CD14-positive monocyte (primary cell): Measurements from ENCODE around the gene SH2D1A. TPM values are rescaled to one million over a fixed set of nuclear protein-coding genes. Genes with fewer than 3 reads are reported as not detected.

Source experiments
- DNase-seq, 3 donors: peaks; one replicate each; pipeline ENCODE4 v3.0.0-alpha.2; 2011 to 2022
- H2AFZ ChIP-seq: 2 replicates; pipeline ENCODE4 v1.6.0; 2012; ENCODE audit warnings: mild to moderate bottlenecking, low read depth, low read length, inconsistent platforms; ENCODE audit not compliant: insufficient read depth, poor library complexity, severe bottlenecking
- H3K27ac ChIP-seq, 2 donors: 1 replicate in 1 of 2; 2 replicates in 1 of 2; pipeline ENCODE4 v1.5.1; 2012 to 2013; ENCODE audit warnings: low read length in 2 of 2, control low read depth in 1 of 2, inconsistent platforms in 1 of 2, low read depth in 1 of 2, mild to moderate bottlenecking in 1 of 2
- H3K27me3 ChIP-seq, 2 donors: one replicate each; pipeline versions ENCODE4 v1.6.0 to v1.6.1; 2011 to 2013; ENCODE audit warnings: low read length in 2 of 2; ENCODE audit not compliant: control insufficient read depth in 2 of 2, insufficient read depth in 2 of 2
- H3K36me3 ChIP-seq, 2 donors: replicated peaks in 1 of 2; 1 replicate in 1 of 2; 2 replicates in 1 of 2; pipeline versions ENCODE4 v1.5.1 to v1.6.1; 2012 to 2013; ENCODE audit warnings: low read length in 2 of 2, control low read depth in 1 of 2, inconsistent platforms in 1 of 2, mild to moderate bottlenecking in 1 of 2; ENCODE audit not compliant: insufficient read depth in 2 of 2, control insufficient read depth in 1 of 2
- H3K4me1 ChIP-seq, 2 donors: 1 replicate in 1 of 2; 2 replicates in 1 of 2; pipeline versions ENCODE4 v1.5.1 to v1.6.1; 2012 to 2013; ENCODE audit warnings: low read length in 2 of 2, control low read depth in 1 of 2, inconsistent platforms in 1 of 2, mild to moderate bottlenecking in 1 of 2, moderate library complexity in 1 of 2; ENCODE audit not compliant: insufficient read depth in 2 of 2, control insufficient read depth in 1 of 2
- H3K4me2 ChIP-seq: replicated peaks from 2 replicates; pipeline ENCODE3; 2012; ENCODE audit warnings: low read length, moderate library complexity, mild to moderate bottlenecking; ENCODE audit not compliant: poor library complexity, severe bottlenecking; ENCODE audit errors: extremely low read depth
- H3K4me3 ChIP-seq, 3 experiments: fragments of 200-600 bp in 1 of 3; sonication (generic) in 1 of 3; replicated peaks in 1 of 3; 1 replicate in 2 of 3; 2 replicates in 1 of 3; pipeline ENCODE4 v1.5.1; 2011 to 2013; ENCODE audit warnings: low read length in 3 of 3, mild to moderate bottlenecking in 3 of 3, control low read depth in 2 of 3, low read depth in 2 of 3, inconsistent platforms in 1 of 3, moderate library complexity in 1 of 3
- H3K79me2 ChIP-seq: 2 replicates; pipeline ENCODE4 v1.6.0; 2012; ENCODE audit warnings: mild to moderate bottlenecking, control low read depth, inconsistent platforms, low read length, moderate library complexity; ENCODE audit not compliant: insufficient read depth
- H3K9ac ChIP-seq: 2 replicates; pipeline ENCODE4 v1.6.0; 2017; ENCODE audit warnings: low read length, mild to moderate bottlenecking; ENCODE audit not compliant: insufficient read depth, poor library complexity, severe bottlenecking
- H3K9me3 ChIP-seq, 2 donors: replicated peaks in 1 of 2; 1 replicate in 1 of 2; 2 replicates in 1 of 2; pipeline versions ENCODE4 v1.5.1 to v1.6.1; 2012 to 2013; ENCODE audit warnings: low read length in 2 of 2, control low read depth in 1 of 2; ENCODE audit not compliant: control insufficient read depth in 1 of 2, insufficient read depth in 1 of 2
- H4K20me1 ChIP-seq: 2 replicates; pipeline ENCODE4 v1.6.0; 2012; ENCODE audit warnings: mild to moderate bottlenecking, low read length, control low read depth, moderate library complexity; ENCODE audit not compliant: insufficient read depth
- H3K27ac Mint-ChIP-seq, 7 donors: one replicate each; pipeline ENCODE4 v1.8.0; 2020; ENCODE audit warnings: mild to moderate bottlenecking in 7 of 7, mixed read lengths in 7 of 7, moderate library complexity in 6 of 7, inconsistent platforms in 2 of 7
- H3K27me3 Mint-ChIP-seq, 3 donors: one replicate each; pipeline ENCODE4 v1.8.0; 2021 to 2022; ENCODE audit warnings: low read depth in 3 of 3, mild to moderate bottlenecking in 3 of 3, mixed read lengths in 3 of 3, moderate library complexity in 3 of 3, inconsistent platforms in 1 of 3
- H3K36me3 Mint-ChIP-seq, 2 donors: one replicate each; pipeline ENCODE4 v1.8.0; 2020; ENCODE audit warnings: mixed read lengths in 2 of 2, inconsistent platforms in 1 of 2, mild to moderate bottlenecking in 1 of 2
- H3K4me1 Mint-ChIP-seq: one replicate; pipeline ENCODE4 v1.8.0; 2020; ENCODE audit warnings: mild to moderate bottlenecking, mixed read lengths
- H3K4me3 Mint-ChIP-seq, 2 donors: one replicate each; pipeline ENCODE4 v1.8.0; 2020; ENCODE audit warnings: mild to moderate bottlenecking in 2 of 2, mixed read lengths in 2 of 2, moderate library complexity in 1 of 2
- H3K9me3 Mint-ChIP-seq, 7 donors: one replicate each; pipeline ENCODE4 v1.8.0; 2020 to 2022; ENCODE audit warnings: mixed read lengths in 7 of 7, mild to moderate bottlenecking in 6 of 7, moderate library complexity in 6 of 7, inconsistent platforms in 2 of 7
- CTCF ChIP-seq: fragments of 200-600 bp; IDR thresholded peaks from one replicate; pipeline ENCODE4 v1.8.0; 2022; ENCODE audit warnings: antibody characterized with exemption, mild to moderate bottlenecking
- WGBS: methylation state at CpG from one replicate; pipeline ENCODE4 v1.1.5; 2013; ENCODE audit warnings: missing lambda C conversion rate; ENCODE audit not compliant: insufficient coverage; 5-methylcytosine and 5-hydroxymethylcytosine counted together
- intact Hi-C, 2 donors: fragments of 100-400 bp; cut with micrococcal nuclease; formaldehyde crosslinking; loops; one replicate each; pipeline versions ENCODE4 v1.15.0 to v1.15.1; 2023
- polyA plus RNA-seq, 3 donors: library from polyadenylated mRNA; depleted of rRNA in 1 of 3; unstranded in 2 of 3; stranded (reverse) in 1 of 3; fragments of 300-500 nt in 2 of 3; fragments of >200 nt in 1 of 3; fragmentation: Illumina TruSeq in 2 of 3; gene quantifications; 1 replicate in 2 of 3; 2 replicates in 1 of 3; pipeline ENCODE4 v1.2.3, GENCODE V29; 2012 to 2021

The SH2D1A gene
- polyA plus RNA-seq, 3 donors = 0.24 TPM; not detected in 2

DNA sequence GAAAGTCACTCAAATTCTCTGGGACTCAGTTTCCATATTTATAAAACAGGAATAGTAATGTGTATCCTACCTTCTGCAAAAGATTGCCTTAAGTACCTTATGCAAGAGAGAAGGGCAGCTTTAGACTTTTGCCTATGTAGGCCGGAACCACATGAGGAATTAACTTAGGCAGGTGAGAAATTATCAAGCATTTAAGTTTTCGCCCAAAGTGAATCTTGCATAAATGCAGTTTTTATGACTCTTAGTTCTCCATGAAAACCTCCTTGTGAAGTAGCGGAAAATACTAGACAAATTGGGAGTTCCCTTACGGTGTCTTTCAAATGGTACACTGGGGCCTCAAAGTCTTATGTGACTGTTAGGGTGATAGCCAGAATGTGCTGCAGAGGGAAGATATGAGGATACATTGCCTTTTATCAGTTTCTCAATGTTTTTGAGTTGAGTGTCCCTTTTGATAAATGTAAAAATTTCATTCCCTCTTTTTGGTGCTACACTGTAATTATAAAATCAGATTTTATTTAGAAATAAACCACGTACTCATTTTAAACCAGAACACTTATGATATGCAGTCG is 2.6 kb downstream of the SH2D1A start:
- intact Hi-C loops = no loop called here

DNA sequence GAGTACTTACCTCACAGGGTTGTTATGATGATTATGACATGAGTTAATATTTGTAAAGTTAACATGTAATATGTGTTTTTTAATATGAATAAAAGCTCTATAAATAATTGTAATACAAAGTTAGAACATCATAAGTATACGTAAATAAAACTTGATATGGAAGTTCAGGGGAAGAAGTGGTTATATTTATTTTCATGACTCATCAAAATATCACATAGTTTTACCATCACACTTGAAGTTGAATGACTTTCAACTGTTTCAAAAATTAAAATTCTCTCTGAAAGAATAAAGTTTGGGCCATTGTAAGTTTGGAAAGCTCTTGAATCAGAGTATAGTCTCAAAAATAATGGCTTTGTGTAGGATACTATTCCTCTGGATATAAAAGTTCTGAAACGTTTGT is 8.3 kb downstream of the SH2D1A start:
- H3K79me2 ChIP-seq = no peaks in the 10 kb centered on the region
- H3K4me3 ChIP-seq = no peak overlapping the region
- no peaks in the 10 kb centered on the region for H3K4me1 ChIP-seq
- H3K9ac ChIP-seq = no peak overlapping the region
- Mint-ChIP-seq H3K36me3 (no peaks in the 10 kb centered on the region), H3K9me3 (peaks cover 0 to 3% (median 0%) of the 10 kb centered on the region in 7 donors), H3K4me1 (no peaks in the 10 kb centered on the region), H3K4me3 (no peak overlapping the region), H3K27ac (no peak overlapping the region), H3K27me3 (peaks cover 0 to 6% (median 0%) of the 10 kb centered on the region in 3 donors)
- no peaks in the 10 kb centered on the region for H4K20me1 ChIP-seq
- H3K4me2 ChIP-seq = no peak overlapping the region
- no peak overlapping the region for H3K27ac ChIP-seq
- no peaks in the 10 kb centered on the region for H3K9me3 ChIP-seq
- intact Hi-C loops = no loop called here
- TF ChIP-seq CTCF = no peak
- no CpG with 5 or more reads among the region's 2 CpGs for WGBS
- H3K27me3 ChIP-seq = no peaks in the 10 kb centered on the region
- H3K36me3 ChIP-seq = no peaks in the 10 kb centered on the region
- no peak for DNase-seq
- no peak overlapping the region for H2AFZ ChIP-seq

More for the DNA sequence above, 2.6 kb downstream of the SH2D1A start:
- H3K27me3 Mint-ChIP-seq = peaks cover 0 to 2% (median 1%) of the 10 kb centered on the region in 3 donors
- H3K36me3 ChIP-seq = no peaks in the 10 kb centered on the region
- H3K27ac Mint-ChIP-seq = no peak overlapping the region
- no peak overlapping the region for H3K4me3 Mint-ChIP-seq
- no peak overlapping the region for H3K9ac ChIP-seq
- no peak for DNase-seq
- no peaks in the 10 kb centered on the region for H3K4me1 ChIP-seq
- peaks cover 5% of the 10 kb centered on the region for H3K4me1 Mint-ChIP-seq
- H3K9me3 ChIP-seq = no peaks in the 10 kb centered on the region
- H3K4me2 ChIP-seq = no peak overlapping the region
- no peak overlapping the region for H3K4me3 ChIP-seq
- no peaks in the 10 kb centered on the region for H3K79me2 ChIP-seq
- no peak for TF ChIP-seq CTCF
- no peaks in the 10 kb centered on the region for H3K27me3 ChIP-seq
- no peaks in the 10 kb centered on the region for H3K9me3 Mint-ChIP-seq
- 100% methylated on average over 1 of the region's 6 CpGs for WGBS
- H2AFZ ChIP-seq = no peak overlapping the region
- H3K27ac ChIP-seq = no peak overlapping the region
- no peaks in the 10 kb centered on the region for H3K36me3 Mint-ChIP-seq
- no peaks in the 10 kb centered on the region for H4K20me1 ChIP-seq
